ENCODE results near the gene NASP. TPM values are rescaled to one million over a fixed set of nuclear protein-coding genes. Genes with fewer than 3 reads are reported as not detected.

NASP gene
- total and polyA plus RNA-seq, 2 of the 4 experiments (the other 2 are of a cell fraction), result 56.6 to 124 TPM

- intact Hi-C loops (cut with micrococcal nuclease) (no loop called here), dilution Hi-C loops (cut with HindIII; ENCODE audit: low sequenced_read_pairs, unreplicated experiment) (no loop called here), in situ Hi-C loops (cut with MboI; ENCODE audit: low sequenced_read_pairs) (no loop called here)
- Histone ChIP-seq H3K27me3 (ENCODE audit: control insufficient read depth, insufficient read depth, low read length) (no peaks in the 10 kb centered on the region), H4K20me1 (ENCODE audit: insufficient read depth, low read length) (peaks cover 5% of the 10 kb centered on the region; the same call in 1 of the 2 replicates), H3K9ac (ENCODE audit: low read depth, low read length) (no peak overlapping the region), H2BK20ac (ENCODE audit: low read depth, low read length) (no peak overlapping the region), H2BK120ac (ENCODE audit: low read depth, low read length) (no peak overlapping the region), H3K14ac (replicated peaks; ENCODE audit: low read depth, low read length) (no peak overlapping the region), H4K8ac (ENCODE audit: low read depth in 2 of 2, low read length in 2 of 2) (no peak overlapping the region), H3K56ac (ENCODE audit: extremely low read depth, insufficient read depth, low read length) (no peak overlapping the region), H3K9me3 (ENCODE audit: control insufficient read depth, insufficient read depth, low read length) (no peaks in the 10 kb centered on the region), H3K18ac (ENCODE audit: low read depth, low read length) (no peak overlapping the region), H3K4me3 (ENCODE audit: insufficient read depth, low read depth, low read length) (no peak overlapping the region), H2BK5ac (ENCODE audit: low read depth, low read length, poor library complexity, severe bottlenecking) (no peak overlapping the region), H3K4ac (ENCODE audit: low read depth, low read length) (no peak overlapping the region), H3K27ac (ENCODE audit: insufficient read depth, low read length) (no peak overlapping the region), H4K91ac (ENCODE audit: insufficient read depth, low read depth, low read length) (no peak overlapping the region), H4K5ac (ENCODE audit: low read depth, low read length) (no peak overlapping the region), H3K4me1 (ENCODE audit: control insufficient read depth, insufficient read depth, low read length) (no peaks in the 10 kb centered on the region; the same call in 1 of the 2 replicates), H2AK5ac (ENCODE audit: low read depth, low read length) (no peak overlapping the region), H3K79me1 (ENCODE audit: low read depth in 1 of 2, low read length in 2 of 2) (peaks cover 0 to 9% of the 10 kb centered on the region in 2 experiments; a peak in 1 of 4 replicates), H2AFZ (replicated peaks; ENCODE audit: low read length, poor library complexity) (no peak overlapping the region), H2BK15ac (ENCODE audit: low read depth, low read length) (no peak overlapping the region), H3K36me3 (ENCODE audit: control insufficient read depth, insufficient read depth, low read length) (peaks cover 35% of the 10 kb centered on the region), H3K9me1 (ENCODE audit: insufficient read depth, low read length) (peaks cover 6% of the 10 kb centered on the region; the same call in 1 of the 2 replicates), H3K23ac (ENCODE audit: low read depth, low read length) (no peak overlapping the region), H3K4me2 (ENCODE audit: low read depth, low read length) (no peak overlapping the region), H2AK9ac (replicated peaks; ENCODE audit: low read depth, low read length, poor library complexity) (no peak overlapping the region)
- no peak for DNase-seq
- CTCF ChIA-PET, result no interaction called here
- no peak for ATAC-seq (ENCODE audit: low read depth)
- WGBS, 2 experiments (ENCODE audit: extremely low coverage in 2 of 2, insufficient read length in 1 of 2), result no CpG with 5 or more reads among the region's 3 CpGs
- no peak for TF ChIP-seq CHD1 (IDR thresholded peaks at IDR 0.05; ENCODE audit: low read depth, low read length)
- no peak for TF ChIP-seq RAD21 (IDR thresholded peaks at IDR 0.05; ENCODE audit: low read length)
- TF ChIP-seq NFE2L2 (IDR thresholded peaks at IDR 0.05; ENCODE audit: low read depth, low read length), result no peak
- TF ChIP-seq RFX5 (IDR thresholded peaks at IDR 0.05; ENCODE audit: low read depth, low read length), result no peak
- TF ChIP-seq SMC3 (IDR thresholded peaks at IDR 0.05; ENCODE audit: low read depth, low read length), result no peak
- TF ChIP-seq RCOR1 (IDR thresholded peaks at IDR 0.05; ENCODE audit: insufficient replicate concordance, low read length), result no peak
- TF ChIP-seq CTCF (conservative IDR thresholded peaks at IDR 0.05; ENCODE audit: low read depth, low read length), result no peak
- TF ChIP-seq POLR2A (IDR thresholded peaks at IDR 0.05; ENCODE audit: low read depth, low read length), result no peak
- no peak for TF ChIP-seq MAFK (IDR thresholded peaks at IDR 0.05; ENCODE audit: low read depth, low read length)
- no peak for TF ChIP-seq FOS (IDR thresholded peaks at IDR 0.05; ENCODE audit: low read depth, low read length)
- no peak for TF ChIP-seq MXI1 (IDR thresholded peaks at IDR 0.05; ENCODE audit: borderline replicate concordance, low read depth, low read length)
- no peak for TF ChIP-seq MAZ (IDR thresholded peaks at IDR 0.05; ENCODE audit: borderline replicate concordance, low read depth, low read length)
- no TSS peak for BruUV-seq (replicated peaks)
- POLR2A ChIA-PET (ENCODE audit: unreplicated experiment), result no interaction called here
Measured at GRCh38 chr1:45621501-45621836, 37.6 kb downstream of the NASP start.
